Effector memory CD4-positive, alpha-beta T cell (primary cell): ENCODE data around the gene MRPS25.

Experiments
- DNase-seq, 3 donors: peaks; one replicate each; pipeline ENCODE4 v3.0.0-alpha.2; 2020
- H3K27ac ChIP-seq: 2 replicates; pipeline ENCODE4 v1.7.0; 2013; ENCODE audit warnings: mild to moderate bottlenecking, low read length, moderate library complexity; ENCODE audit not compliant: insufficient read depth, poor library complexity, severe bottlenecking
- H3K27me3 ChIP-seq: replicated peaks from 2 replicates; pipeline ENCODE4 v1.7.0; 2013; ENCODE audit warnings: mild to moderate bottlenecking, low read length; ENCODE audit not compliant: insufficient read depth, control insufficient read depth, poor library complexity, severe bottlenecking
- H3K36me3 ChIP-seq: 2 replicates; pipeline ENCODE4 v1.7.0; 2013; ENCODE audit warnings: mild to moderate bottlenecking, low read length, moderate library complexity; ENCODE audit not compliant: control insufficient read depth, insufficient read depth
- H3K4me1 ChIP-seq: 2 replicates; pipeline ENCODE4 v1.7.0; 2013; ENCODE audit warnings: low read length, mild to moderate bottlenecking; ENCODE audit not compliant: control insufficient read depth, insufficient read depth, poor library complexity, severe bottlenecking
- H3K4me3 ChIP-seq: 2 replicates; pipeline ENCODE4 v1.7.0; 2013; ENCODE audit warnings: low read length, low read depth, mild to moderate bottlenecking; ENCODE audit not compliant: insufficient read depth, poor library complexity, severe bottlenecking
- H3K9me3 ChIP-seq: 2 replicates; pipeline ENCODE4 v1.7.0; 2013; ENCODE audit warnings: mild to moderate bottlenecking, low read length, moderate library complexity; ENCODE audit not compliant: control insufficient read depth

MRPS25 gene

GRCh38 chr3:15063656-15064286 is 1.3 kb downstream of the MRPS25 start:
- H3K4me3 ChIP-seq: peak overlapping the region; percentile 84
- H3K27ac ChIP-seq: no peak overlapping the region
- H3K4me1 ChIP-seq: peaks cover 11% of the 10 kb centered on the region
- H3K27me3 ChIP-seq: no peaks in the 10 kb centered on the region
- H3K36me3 ChIP-seq: no peaks in the 10 kb centered on the region
- no peak for DNase-seq
- H3K9me3 ChIP-seq: no peaks in the 10 kb centered on the region

- DNase-seq: no peak
- no peak overlapping the region for H3K27ac ChIP-seq
- no peaks in the 10 kb centered on the region for H3K9me3 ChIP-seq
- H3K4me3 ChIP-seq: no peak overlapping the region
- no peaks in the 10 kb centered on the region for H3K36me3 ChIP-seq
- no peaks in the 10 kb centered on the region for H3K27me3 ChIP-seq
- H3K4me1 ChIP-seq: peaks cover 11% of the 10 kb centered on the region
Measured at GRCh38 chr3:15063238-15063637, 1.9 kb downstream of the MRPS25 start.

- Histone ChIP-seq H3K9me3 (no peaks in the 10 kb centered on the region), H3K4me3 (no peak overlapping the region), H3K4me1 (peaks cover 11% of the 10 kb centered on the region), H3K36me3 (peaks cover 5% of the 10 kb centered on the region), H3K27me3 (no peaks in the 10 kb centered on the region), H3K27ac (no peak overlapping the region)
- DNase-seq: no peak
Measured at GRCh38 chr3:15060029-15060428, 5.1 kb downstream of the MRPS25 start.

GRCh38 chr3:15056676-15057404 is 8.3 kb downstream of the MRPS25 start:
- H3K4me1 ChIP-seq: no peaks in the 10 kb centered on the region
- H3K9me3 ChIP-seq: no peaks in the 10 kb centered on the region
- H3K36me3 ChIP-seq: peaks cover 12% of the 10 kb centered on the region
- no peak for DNase-seq
- no peaks in the 10 kb centered on the region for H3K27me3 ChIP-seq
- H3K27ac ChIP-seq: no peak overlapping the region
- H3K4me3 ChIP-seq: no peak overlapping the region

- Histone ChIP-seq H3K9me3 (no peaks in the 10 kb centered on the region), H3K4me3 (no peak overlapping the region), H3K27ac (no peak overlapping the region), H3K27me3 (no peaks in the 10 kb centered on the region), H3K36me3 (peaks cover 17% of the 10 kb centered on the region), H3K4me1 (no peaks in the 10 kb centered on the region)
- DNase-seq: peak; percentile 9 to 24 (median 17)
Measured at GRCh38 chr3:15055019-15055557, 10.0 kb downstream of the MRPS25 start.

- DNase-seq: no peak
- Histone ChIP-seq H3K36me3 (peaks cover 25% of the 10 kb centered on the region), H3K4me1 (no peaks in the 10 kb centered on the region), H3K4me3 (no peak overlapping the region), H3K27me3 (no peaks in the 10 kb centered on the region), H3K9me3 (no peaks in the 10 kb centered on the region), H3K27ac (no peak overlapping the region)
Measured at GRCh38 chr3:15053541-15053940, 11.6 kb downstream of the MRPS25 start.

GRCh38 chr3:15052335-15053242 is 12.5 kb downstream of the MRPS25 start:
- peaks cover 25% of the 10 kb centered on the region for H3K36me3 ChIP-seq
- H3K27ac ChIP-seq: no peak overlapping the region
- no peak overlapping the region for H3K4me3 ChIP-seq
- DNase-seq: no peak
- no peaks in the 10 kb centered on the region for H3K9me3 ChIP-seq
- no peaks in the 10 kb centered on the region for H3K27me3 ChIP-seq
- no peaks in the 10 kb centered on the region for H3K4me1 ChIP-seq

GRCh38 chr3:15051531-15051930 is 13.6 kb downstream of the MRPS25 start:
- no peak for DNase-seq
- Histone ChIP-seq H3K27me3 (no peaks in the 10 kb centered on the region), H3K4me1 (no peaks in the 10 kb centered on the region), H3K27ac (no peak overlapping the region), H3K4me3 (no peak overlapping the region), H3K36me3 (peaks cover 32% of the 10 kb centered on the region), H3K9me3 (no peaks in the 10 kb centered on the region)

GRCh38 chr3:15050405-15051092 is 14.6 kb downstream of the MRPS25 start:
- Histone ChIP-seq H3K4me3 (no peak overlapping the region), H3K4me1 (no peaks in the 10 kb centered on the region), H3K9me3 (no peaks in the 10 kb centered on the region), H3K27me3 (no peaks in the 10 kb centered on the region), H3K36me3 (peaks cover 40% of the 10 kb centered on the region), H3K27ac (no peak overlapping the region)
- DNase-seq: no peak
